ENCODE data around the gene PLEK2.

GRCh38 chr14:67446371-67447032, 34.5 kb upstream of the PLEK2 start:
- TF ChIP-seq, protein P1, sequence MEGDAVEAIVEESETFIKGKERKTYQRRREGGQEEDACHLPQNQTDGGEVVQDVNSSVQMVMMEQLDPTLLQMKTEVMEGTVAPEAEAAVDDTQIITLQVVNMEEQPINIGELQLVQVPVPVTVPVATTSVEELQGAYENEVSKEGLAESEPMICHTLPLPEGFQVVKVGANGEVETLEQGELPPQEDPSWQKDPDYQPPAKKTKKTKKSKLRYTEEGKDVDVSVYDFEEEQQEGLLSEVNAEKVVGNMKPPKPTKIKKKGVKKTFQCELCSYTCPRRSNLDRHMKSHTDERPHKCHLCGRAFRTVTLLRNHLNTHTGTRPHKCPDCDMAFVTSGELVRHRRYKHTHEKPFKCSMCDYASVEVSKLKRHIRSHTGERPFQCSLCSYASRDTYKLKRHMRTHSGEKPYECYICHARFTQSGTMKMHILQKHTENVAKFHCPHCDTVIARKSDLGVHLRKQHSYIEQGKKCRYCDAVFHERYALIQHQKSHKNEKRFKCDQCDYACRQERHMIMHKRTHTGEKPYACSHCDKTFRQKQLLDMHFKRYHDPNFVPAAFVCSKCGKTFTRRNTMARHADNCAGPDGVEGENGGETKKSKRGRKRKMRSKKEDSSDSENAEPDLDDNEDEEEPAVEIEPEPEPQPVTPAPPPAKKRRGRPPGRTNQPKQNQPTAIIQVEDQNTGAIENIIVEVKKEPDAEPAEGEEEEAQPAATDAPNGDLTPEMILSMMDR (IDR thresholded peaks at IDR 0.05 in 8 of 11, conservative IDR thresholded peaks at IDR 0.05 in 3 of 11), result no peak
- no peak for TF ChIP-seq POLR2A (IDR thresholded peaks at IDR 0.05)
- no peak for TF ChIP-seq POLR2AphosphoS5 (IDR thresholded peaks at IDR 0.05)

All from spleen (tissue), 7 donors.